ACC112 (cell line): ENCODE data around the gene EIF2S2.

ENCODE experiments used
- H2AFZ ChIP-seq: fragments of 200-600 bp; sonication (generic); one replicate; pipeline ENCODE4 v1.6.0; 2017; ENCODE audit warnings: antibody characterized with exemption, low read length; ENCODE audit not compliant: unreplicated experiment
- H3K27ac ChIP-seq: fragments of 200-600 bp; sonication (generic); 2 replicates; pipeline ENCODE4 v1.5.1; 2014; ENCODE audit warnings: low read depth, mild to moderate bottlenecking, antibody characterized with exemption, low read length, moderate library complexity
- H3K27me3 ChIP-seq: fragments of 200-600 bp; sonication (generic); 2 replicates; pipeline ENCODE4 v1.6.1; 2014; ENCODE audit warnings: mild to moderate bottlenecking, antibody characterized with exemption, low read length, moderate library complexity, mixed read lengths; ENCODE audit not compliant: insufficient read depth
- H3K36me3 ChIP-seq: fragments of 200-600 bp; sonication (generic); 2 replicates; pipeline ENCODE4 v1.6.1; 2016; ENCODE audit warnings: mild to moderate bottlenecking, antibody characterized with exemption, low read length, moderate library complexity, mixed read lengths; ENCODE audit not compliant: insufficient read depth
- H3K4me1 ChIP-seq: fragments of 200-600 bp; sonication (generic); one replicate; pipeline ENCODE4 v1.6.1; 2016; ENCODE audit warnings: low read length, mixed read lengths; ENCODE audit not compliant: insufficient read depth, unreplicated experiment, control insufficient read depth
- H3K4me3 ChIP-seq: fragments of 200-600 bp; sonication (generic); 2 replicates; pipeline ENCODE4 v1.5.1; 2014; ENCODE audit warnings: mild to moderate bottlenecking, low read depth, low read length
- H3K79me2 ChIP-seq: fragments of 200-600 bp; sonication (generic); one replicate; pipeline ENCODE4 v1.6.0; 2016; ENCODE audit warnings: low read length; ENCODE audit not compliant: control insufficient read depth, unreplicated experiment, insufficient read depth

Gene EIF2S2

GRCh38 chr20:34102342-34102741 is 9.7 kb downstream of the EIF2S2 start:
- Histone ChIP-seq H3K27ac (no peak overlapping the region), H3K4me1 (peaks cover 6% of the 10 kb centered on the region), H3K79me2 (peaks cover 62% of the 10 kb centered on the region), H3K36me3 (peaks cover 43% of the 10 kb centered on the region), H2AFZ (no peak overlapping the region), H3K4me3 (no peak overlapping the region), H3K27me3 (no peaks in the 10 kb centered on the region)

- no peaks in the 10 kb centered on the region for H3K27me3 ChIP-seq
- no peak overlapping the region for H2AFZ ChIP-seq
- peaks cover 45% of the 10 kb centered on the region for H3K79me2 ChIP-seq
- H3K4me1 ChIP-seq, result no peaks in the 10 kb centered on the region
- H3K36me3 ChIP-seq, result peaks cover 55% of the 10 kb centered on the region
- no peak overlapping the region for H3K4me3 ChIP-seq
- no peak overlapping the region for H3K27ac ChIP-seq
These were observed 11.5 kb downstream of the EIF2S2 start for GRCh38 chr20:34100576-34100975.

- no peaks in the 10 kb centered on the region for H3K27me3 ChIP-seq
- no peak overlapping the region for H3K27ac ChIP-seq
- H3K36me3 ChIP-seq, result peaks cover 56% of the 10 kb centered on the region
- H3K79me2 ChIP-seq, result peaks cover 36% of the 10 kb centered on the region
- H3K4me1 ChIP-seq, result no peaks in the 10 kb centered on the region
- no peak overlapping the region for H2AFZ ChIP-seq
- no peak overlapping the region for H3K4me3 ChIP-seq
These were observed 12.4 kb downstream of the EIF2S2 start for GRCh38 chr20:34099675-34100074.

- H3K4me3 ChIP-seq, result no peak overlapping the region
- H3K27me3 ChIP-seq, result no peaks in the 10 kb centered on the region
- peaks cover 25% of the 10 kb centered on the region for H3K79me2 ChIP-seq
- peaks cover 55% of the 10 kb centered on the region for H3K36me3 ChIP-seq
- H3K4me1 ChIP-seq, result no peaks in the 10 kb centered on the region
- H3K27ac ChIP-seq, result no peak overlapping the region
- H2AFZ ChIP-seq, result no peak overlapping the region
These were observed 13.5 kb downstream of the EIF2S2 start for GRCh38 chr20:34098570-34098969.

- Histone ChIP-seq H3K27ac (no peak overlapping the region), H3K4me3 (no peak overlapping the region), H3K79me2 (peaks cover 12% of the 10 kb centered on the region), H3K27me3 (no peaks in the 10 kb centered on the region), H3K36me3 (peaks cover 54% of the 10 kb centered on the region), H3K4me1 (no peaks in the 10 kb centered on the region), H2AFZ (no peak overlapping the region)
These were observed 15.2 kb downstream of the EIF2S2 start for GRCh38 chr20:34096699-34097444.

- no peak overlapping the region for H3K27ac ChIP-seq
- peaks cover 52% of the 10 kb centered on the region for H3K36me3 ChIP-seq
- H3K27me3 ChIP-seq, result no peaks in the 10 kb centered on the region
- H3K4me3 ChIP-seq, result no peak overlapping the region
- H3K4me1 ChIP-seq, result no peaks in the 10 kb centered on the region
- no peak overlapping the region for H2AFZ ChIP-seq
- H3K79me2 ChIP-seq, result peaks cover 5% of the 10 kb centered on the region
These were observed 16.2 kb downstream of the EIF2S2 start for GRCh38 chr20:34095825-34096224.

GRCh38 chr20:34093895-34094294 is 18.1 kb downstream of the EIF2S2 start:
- Histone ChIP-seq H2AFZ (no peak overlapping the region), H3K27ac (no peak overlapping the region), H3K36me3 (peaks cover 56% of the 10 kb centered on the region), H3K4me1 (no peaks in the 10 kb centered on the region), H3K79me2 (no peaks in the 10 kb centered on the region), H3K27me3 (no peaks in the 10 kb centered on the region), H3K4me3 (no peak overlapping the region)

GRCh38 chr20:34091637-34092200 is 20.3 kb downstream of the EIF2S2 start:
- no peak overlapping the region for H2AFZ ChIP-seq
- peaks cover 49% of the 10 kb centered on the region for H3K36me3 ChIP-seq
- no peak overlapping the region for H3K4me3 ChIP-seq
- H3K4me1 ChIP-seq, result no peaks in the 10 kb centered on the region
- H3K27ac ChIP-seq, result no peak overlapping the region
- H3K27me3 ChIP-seq, result no peaks in the 10 kb centered on the region
- no peaks in the 10 kb centered on the region for H3K79me2 ChIP-seq

GRCh38 chr20:34090645-34091044 is 21.4 kb downstream of the EIF2S2 start:
- Histone ChIP-seq H3K4me1 (no peaks in the 10 kb centered on the region), H3K36me3 (peaks cover 50% of the 10 kb centered on the region)

GRCh38 chr20:34089655-34090345 is 22.2 kb downstream of the EIF2S2 start:
- H3K27ac ChIP-seq, result no peak overlapping the region
- peaks cover 44% of the 10 kb centered on the region for H3K36me3 ChIP-seq
- H3K4me3 ChIP-seq, result no peak overlapping the region
- H3K4me1 ChIP-seq, result no peaks in the 10 kb centered on the region
- no peak overlapping the region for H2AFZ ChIP-seq
- H3K27me3 ChIP-seq, result no peaks in the 10 kb centered on the region
- H3K79me2 ChIP-seq, result no peaks in the 10 kb centered on the region

More at GRCh38 chr20:34090645-34091044, 21.4 kb downstream of the EIF2S2 start:
- H3K79me2 ChIP-seq, result no peaks in the 10 kb centered on the region
- no peak overlapping the region for H2AFZ ChIP-seq
- no peak overlapping the region for H3K4me3 ChIP-seq
- H3K27me3 ChIP-seq, result no peaks in the 10 kb centered on the region
- no peak overlapping the region for H3K27ac ChIP-seq

- Histone ChIP-seq H3K27me3 (no peaks in the 10 kb centered on the region), H2AFZ (no peak overlapping the region), H3K79me2 (no peaks in the 10 kb centered on the region), H3K4me3 (no peak overlapping the region), H3K36me3 (peaks cover 41% of the 10 kb centered on the region), H3K27ac (no peak overlapping the region), H3K4me1 (no peaks in the 10 kb centered on the region)
These were observed 22.9 kb downstream of the EIF2S2 start for GRCh38 chr20:34089175-34089479.
